Motor neuron (in vitro differentiated cells): ENCODE data around the gene BEAN1. TPM values are rescaled to one million over a fixed set of nuclear protein-coding genes. Genes with fewer than 3 reads are reported as not detected.
"Not testable (repeated sequence)": the region's sequence is repeated elsewhere in the genome, so short reads cannot be mapped to it uniquely, and the experiment has no call there.

Source experiments
- ATAC-seq, 8 experiments: fragments of 200-7000 bp; cut with Tn5 transposase; replicated peaks in 6 of 8; 2 replicates each; pipeline ENCODE4 v1.8.0; 2021; ENCODE audit warnings: mild to moderate bottlenecking in 8 of 8, moderate library complexity in 8 of 8
- H3K27ac ChIP-seq, 2 donors: fragments of 250-450 bp; sonication (Bioruptor Pico); 2 replicates each; pipeline ENCODE4 v1.9.0; 2021; ENCODE audit warnings: antibody characterized with exemption in 2 of 2, mild to moderate bottlenecking in 2 of 2, moderate library complexity in 1 of 2
- H3K4me1 ChIP-seq, 2 donors: fragments of 250-450 bp; sonication (Bioruptor Pico); replicated peaks in 1 of 2; 2 replicates each; pipeline ENCODE4 v1.6.1; 2021; ENCODE audit warnings: antibody characterized with exemption in 2 of 2, mild to moderate bottlenecking in 2 of 2, moderate library complexity in 1 of 2
- H3K4me3 ChIP-seq, 5 donors: fragments of 250-450 bp; sonication (Bioruptor Pico); 2 replicates each; pipeline ENCODE4 v1.9.0; 2021; ENCODE audit warnings: antibody characterized with exemption in 5 of 5, mild to moderate bottlenecking in 5 of 5, moderate library complexity in 4 of 5
- WGBS, 10 experiments: fragments of 450-650 bp; shearing (Covaris generic); methylation state at CpG; one replicate each; pipeline ENCODE4 v1.0.0; 2022; 5-methylcytosine and 5-hydroxymethylcytosine counted together
- in situ Hi-C, 9 experiments: fragments of 400-800 bp; cut with MboI; loops; one replicate each; pipeline ENCODE4 v1.15.0; 2021; ENCODE audit warnings: low sequenced_read_pairs in 9 of 9, low pct_unique_long_range_greater_than_20kb in 2 of 9; ENCODE audit not compliant: unreplicated experiment in 9 of 9
- total RNA-seq, 8 experiments: library from RNA; unstranded; fragments of 300-600 nt; gene quantifications; 2 replicates each; pipeline versions ENCODE4 v1.2.3 to v1.2.4, GENCODE V29; 2022

The BEAN1 gene
- total RNA-seq, 8 experiments from 2014 or later: 1.5 to 11.5 (median 3.3) TPM

DNA sequence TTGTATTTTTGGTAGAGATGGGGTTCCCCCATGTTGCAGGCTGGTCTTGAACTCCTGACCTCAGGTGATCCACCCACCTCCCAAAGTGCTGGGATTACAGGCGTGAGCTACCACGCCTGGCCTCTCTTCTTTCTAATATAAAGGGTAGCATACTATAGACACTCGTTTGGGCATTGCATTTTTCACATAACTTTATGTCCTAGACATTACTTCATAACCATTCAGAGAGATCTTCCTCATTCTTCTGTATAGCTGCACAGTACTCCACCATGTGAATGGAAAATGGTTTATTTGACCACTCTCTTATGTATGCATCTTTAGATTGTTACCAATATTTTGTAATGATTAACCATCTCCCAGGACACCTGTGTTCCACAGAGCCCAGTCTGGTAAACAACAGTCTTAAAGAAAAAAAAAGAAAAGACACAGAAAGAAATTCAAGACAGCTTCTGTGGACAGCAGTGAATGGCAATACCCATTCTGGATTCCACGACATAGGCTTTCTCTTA, 80.7 kb downstream of the BEAN1 start:
- 0 to 100% (median 60%) methylated on average over 1 to 4 of the region's 4 CpGs; no CpG with 5 or more reads in 1 of the 10 experiments for WGBS, 10 experiments
- H3K4me1 ChIP-seq: peaks cover 3 to 6% of the 10 kb centered on the region in 2 donors
- H3K4me3 ChIP-seq: no peak overlapping the region
- ATAC-seq: no peak
- in situ Hi-C loops: no loop called here
- no peak overlapping the region for H3K27ac ChIP-seq

DNA sequence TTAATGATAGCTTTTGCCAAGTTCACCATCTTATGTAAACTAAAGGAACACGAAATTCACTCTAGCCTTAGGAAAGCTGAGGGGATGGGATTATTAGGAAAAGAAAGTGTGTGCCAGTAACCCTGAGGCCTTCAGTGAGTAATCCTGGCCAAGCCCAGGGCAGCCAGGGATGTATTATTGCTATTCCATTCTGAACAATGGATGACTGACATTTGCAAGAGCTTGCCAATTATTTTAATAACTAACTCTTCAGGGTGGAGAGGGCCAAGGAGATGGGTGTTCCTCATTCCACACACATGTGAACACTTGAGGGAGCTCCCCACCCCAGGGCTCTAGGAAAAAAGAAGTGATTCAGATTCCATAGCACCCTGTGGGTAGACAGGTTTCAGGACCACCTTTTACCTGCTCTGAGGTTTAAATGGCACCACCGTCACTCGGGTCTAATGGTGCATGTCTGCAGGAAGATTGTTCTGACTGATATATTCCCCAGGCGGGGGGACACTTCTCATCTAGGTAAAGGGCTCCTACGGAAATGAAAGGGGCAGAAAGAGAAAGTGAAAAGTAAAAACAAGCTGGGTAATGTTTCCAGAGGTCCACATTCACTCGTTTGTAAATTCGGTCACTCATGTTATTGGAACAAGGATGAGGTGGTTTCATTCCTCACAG, 81.3 kb downstream of the BEAN1 start:
- H3K4me1 ChIP-seq: peaks cover 3 to 6% of the 10 kb centered on the region in 2 donors
- in situ Hi-C loops: no loop called here
- no peak overlapping the region for H3K27ac ChIP-seq
- H3K4me3 ChIP-seq: no peak overlapping the region
- ATAC-seq: peak in 4 of 8 experiments; percentile 18 to 94 (median 90)
- 0 to 97% (median 60%) methylated on average over 1 to 6 of the region's 7 CpGs; no CpG with 5 or more reads in 2 of the 10 experiments for WGBS, 10 experiments

DNA sequence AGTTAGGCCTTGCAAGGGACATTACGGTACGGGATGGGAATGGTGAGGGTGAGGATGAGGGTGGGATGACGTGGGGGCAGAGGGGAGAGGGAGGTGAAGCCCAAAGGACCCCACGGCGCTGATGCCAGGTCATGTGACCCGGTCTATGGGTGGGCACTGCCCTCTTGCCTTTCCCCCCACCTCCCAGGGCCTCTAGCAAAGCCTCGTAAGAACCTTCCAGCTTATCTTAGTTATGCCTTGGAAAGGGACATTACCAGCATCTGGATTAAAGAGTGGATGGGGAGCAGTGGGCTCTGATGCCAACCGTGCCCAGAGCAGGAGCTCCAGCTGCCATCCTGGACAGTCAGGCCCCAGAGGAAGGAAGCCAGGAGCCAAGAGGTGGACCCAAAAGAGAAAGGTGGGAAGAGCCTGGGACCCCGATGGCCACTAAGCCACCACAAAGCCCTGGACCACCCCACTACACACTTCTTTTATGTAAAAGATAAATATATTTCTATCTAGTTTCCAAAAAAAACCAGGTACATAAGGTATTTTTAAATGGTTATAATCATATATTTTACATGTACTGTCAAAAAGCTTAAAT, 81.9 kb downstream of the BEAN1 start:
- H3K4me3 ChIP-seq: no peak overlapping the region
- no peak for ATAC-seq
- H3K27ac ChIP-seq: no peak overlapping the region
- peaks cover 3 to 6% of the 10 kb centered on the region in 2 donors for H3K4me1 ChIP-seq
- WGBS, 10 experiments: 92 to 100% (median 97%) methylated on average over 1 to 4 of the region's 9 CpGs; no CpG with 5 or more reads in 4 of the 10 experiments
- in situ Hi-C loops: no loop called here

DNA sequence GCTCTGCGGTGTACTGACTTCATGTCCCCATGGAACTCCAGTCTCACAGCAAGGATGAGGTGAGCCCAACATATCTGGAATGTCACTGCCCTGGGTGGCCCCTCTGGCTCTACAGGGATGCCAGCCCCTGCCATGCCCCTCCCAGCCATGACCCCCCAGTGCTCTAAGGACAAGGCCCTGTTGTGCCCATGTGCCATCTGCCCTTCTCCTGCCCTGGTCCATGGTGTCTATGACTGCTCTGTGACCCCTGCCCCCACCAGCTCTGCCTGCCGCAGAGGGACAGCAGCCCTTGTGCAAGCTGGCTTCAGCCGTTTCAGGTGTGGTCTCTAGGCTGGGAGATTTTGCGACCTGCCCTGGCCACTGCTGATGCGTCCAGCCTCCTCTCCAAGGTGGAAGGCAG, 82.5 kb downstream of the BEAN1 start:
- in situ Hi-C loops: no loop called here
- peaks cover 3 to 6% of the 10 kb centered on the region in 2 donors for H3K4me1 ChIP-seq
- 93 to 100% (median 100%) methylated on average over 1 to 2 of the region's 5 CpGs; no CpG with 5 or more reads in 2 of the 10 experiments for WGBS, 10 experiments
- ATAC-seq: no peak
- no peak overlapping the region for H3K4me3 ChIP-seq
- no peak overlapping the region for H3K27ac ChIP-seq

DNA sequence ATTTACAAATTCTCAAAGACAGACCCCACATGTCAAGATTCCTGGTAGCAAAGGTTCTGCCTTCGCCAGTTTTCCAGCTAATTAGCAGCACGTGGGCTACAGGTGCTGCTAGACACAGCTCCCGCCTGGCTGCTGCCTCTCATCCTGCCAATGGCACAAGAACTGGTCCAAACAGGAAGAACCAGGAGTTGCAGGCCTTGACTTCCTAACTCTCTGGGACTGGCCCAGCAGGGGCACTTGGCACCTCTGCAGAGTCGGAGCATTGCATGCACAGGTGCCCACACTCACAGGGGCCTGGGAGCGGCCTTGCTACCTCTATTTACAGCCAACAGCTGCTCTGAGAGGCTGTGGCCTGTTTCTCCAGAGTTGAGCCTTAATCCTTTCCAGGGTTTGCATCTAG, 83.2 kb downstream of the BEAN1 start:
- in situ Hi-C loops: no loop called here
- no peak for ATAC-seq
- H3K4me3 ChIP-seq: no peak overlapping the region
- WGBS, 10 experiments: 68 to 100% (median 100%) methylated on average over 1 to 3 of the region's 5 CpGs; no CpG with 5 or more reads in 2 of the 10 experiments
- peaks cover 3 to 6% of the 10 kb centered on the region in 2 donors for H3K4me1 ChIP-seq
- no peak overlapping the region for H3K27ac ChIP-seq

DNA sequence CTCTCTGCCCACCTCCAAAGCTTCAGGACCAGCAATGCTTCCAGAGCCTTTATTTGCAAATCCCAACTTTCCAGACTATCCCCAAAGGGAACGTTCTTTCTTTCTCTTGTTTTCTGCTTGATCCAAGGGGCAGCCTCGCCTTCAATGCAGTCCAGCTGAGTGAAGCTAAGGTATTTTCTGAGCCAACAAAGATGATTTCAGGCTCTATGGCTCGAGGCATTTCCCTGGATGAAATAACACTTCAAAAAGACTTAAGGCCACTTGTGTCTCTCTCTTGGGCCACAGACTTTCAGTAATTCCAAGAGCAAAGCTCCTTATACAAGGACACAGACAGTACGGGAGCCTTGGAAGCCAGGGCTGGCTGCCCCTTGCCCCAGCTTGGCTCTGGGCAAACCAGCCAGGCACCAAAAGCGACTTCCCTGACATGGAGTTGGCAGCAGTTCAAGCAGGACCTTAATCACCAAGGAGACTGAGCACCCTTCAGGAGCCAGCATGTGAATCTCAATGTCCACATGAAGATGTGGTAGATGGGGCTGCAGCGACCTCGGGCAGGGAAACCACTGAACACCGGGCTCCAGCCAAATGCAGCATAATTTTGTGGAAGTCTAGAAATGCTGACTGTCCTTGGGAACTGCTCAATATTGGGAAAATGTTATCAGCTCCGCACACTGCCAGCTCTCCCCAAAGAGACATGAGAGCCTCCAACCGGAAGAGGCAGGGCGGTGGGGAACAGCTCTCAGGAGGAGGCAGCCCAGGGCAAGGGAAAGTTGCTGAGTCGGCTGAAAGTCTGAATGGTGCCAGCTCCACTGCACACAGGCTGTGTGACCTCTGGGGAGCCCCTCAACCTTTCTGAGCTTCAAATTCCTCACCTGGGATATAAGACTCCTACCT, 83.9 kb downstream of the BEAN1 start:
- peaks cover 3 to 6% of the 10 kb centered on the region in 2 donors for H3K4me1 ChIP-seq
- ATAC-seq: peak in 5 of 8 experiments; percentile 4 to 31 (median 25)
- in situ Hi-C loops: no loop called here
- 64 to 100% (median 87%) methylated on average over 1 to 10 of the region's 12 CpGs; no CpG with 5 or more reads in 1 of the 10 experiments for WGBS, 10 experiments
- H3K27ac ChIP-seq: no peak overlapping the region
- H3K4me3 ChIP-seq: no peak overlapping the region

DNA sequence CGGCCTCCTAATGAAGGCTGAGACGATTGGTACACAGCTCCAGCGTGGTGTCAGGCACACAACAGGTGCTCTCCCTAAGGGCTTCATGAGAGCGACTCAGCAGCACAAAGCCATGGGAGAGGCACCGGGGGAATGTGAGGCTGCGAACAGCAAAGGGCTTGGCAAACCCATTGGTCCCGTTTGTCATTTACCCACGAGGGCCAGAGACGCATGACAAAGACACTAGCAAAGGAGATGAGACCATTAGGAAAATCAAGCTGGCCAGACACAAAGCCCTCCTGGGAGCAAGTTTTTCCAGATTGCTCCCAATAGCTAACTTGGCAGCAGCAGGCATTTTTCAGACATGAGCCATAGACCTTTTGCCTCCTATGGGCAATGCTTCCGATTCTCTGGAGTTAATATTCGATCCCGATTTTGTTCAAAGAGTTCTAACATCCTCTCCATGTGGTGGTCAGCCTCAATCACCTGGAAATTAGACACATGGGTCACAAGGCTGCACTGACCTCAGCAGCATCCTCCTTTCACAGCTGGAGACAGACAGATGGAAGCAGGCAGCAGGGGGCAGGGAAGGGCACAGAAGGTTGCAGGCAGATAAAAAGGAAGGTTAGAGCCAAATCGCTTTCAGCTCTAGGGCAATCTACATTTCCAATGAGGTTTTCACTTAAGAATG, 84.6 kb downstream of the BEAN1 start:
- 11 to 60% (median 35%) methylated on average over 1 to 9 of the region's 13 CpGs; no CpG with 5 or more reads in 2 of the 10 experiments for WGBS, 10 experiments
- in situ Hi-C loops: no loop called here
- peak in 4 of 8 experiments; percentile 21 to 71 (median 68) for ATAC-seq
- Histone ChIP-seq H3K27ac (no peak overlapping the region), H3K4me1 (peaks cover 3 to 6% of the 10 kb centered on the region in 2 donors), H3K4me3 (no peak overlapping the region)

DNA sequence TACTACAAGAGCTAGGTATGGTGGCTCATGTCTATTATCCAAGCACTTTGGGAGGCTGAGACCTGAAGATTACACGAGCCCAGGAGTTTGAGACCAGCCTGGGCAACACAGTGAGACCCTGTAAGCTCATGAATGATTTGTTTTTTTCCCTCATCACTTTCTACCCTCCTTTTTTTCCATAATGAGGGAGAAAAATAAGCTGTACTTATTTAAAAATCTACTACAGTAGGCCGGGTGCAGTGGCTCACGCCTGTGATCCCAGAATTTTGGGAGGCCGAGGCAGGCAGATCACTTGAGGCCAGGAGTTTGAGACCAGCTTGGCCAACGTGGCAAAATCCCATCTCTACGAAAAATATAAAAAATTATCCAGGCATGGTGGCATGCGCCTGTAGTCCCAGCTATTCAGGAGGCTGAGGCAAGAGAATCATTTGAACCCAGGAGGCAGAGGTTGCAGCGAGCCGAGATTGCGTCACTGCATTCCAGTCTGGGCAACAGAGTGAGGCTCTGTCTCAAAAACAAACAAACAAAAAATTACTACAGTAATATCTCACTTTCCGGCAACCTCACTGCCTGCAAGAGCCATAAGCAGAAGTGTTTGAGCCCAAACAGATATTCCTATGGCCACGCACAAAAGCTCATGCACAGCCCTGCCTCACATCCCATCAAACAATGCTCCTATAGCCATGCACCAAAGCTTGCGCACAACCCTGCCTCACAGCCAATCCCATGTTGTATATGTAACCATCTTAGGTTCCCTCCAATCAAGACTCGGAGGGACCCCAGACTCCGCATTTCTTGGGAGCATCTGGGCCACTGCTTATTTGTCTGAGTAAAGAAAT, 85.4 kb downstream of the BEAN1 start:
- H3K4me1 ChIP-seq: peaks cover 6 to 9% of the 10 kb centered on the region in 2 donors
- H3K27ac ChIP-seq: no peak overlapping the region
- H3K4me3 ChIP-seq: no peak overlapping the region
- 53 to 100% (median 82%) methylated on average over 1 to 12 of the region's 15 CpGs; no CpG with 5 or more reads in 1 of the 10 experiments for WGBS, 10 experiments
- in situ Hi-C loops: no loop called here
- no peak for ATAC-seq

DNA sequence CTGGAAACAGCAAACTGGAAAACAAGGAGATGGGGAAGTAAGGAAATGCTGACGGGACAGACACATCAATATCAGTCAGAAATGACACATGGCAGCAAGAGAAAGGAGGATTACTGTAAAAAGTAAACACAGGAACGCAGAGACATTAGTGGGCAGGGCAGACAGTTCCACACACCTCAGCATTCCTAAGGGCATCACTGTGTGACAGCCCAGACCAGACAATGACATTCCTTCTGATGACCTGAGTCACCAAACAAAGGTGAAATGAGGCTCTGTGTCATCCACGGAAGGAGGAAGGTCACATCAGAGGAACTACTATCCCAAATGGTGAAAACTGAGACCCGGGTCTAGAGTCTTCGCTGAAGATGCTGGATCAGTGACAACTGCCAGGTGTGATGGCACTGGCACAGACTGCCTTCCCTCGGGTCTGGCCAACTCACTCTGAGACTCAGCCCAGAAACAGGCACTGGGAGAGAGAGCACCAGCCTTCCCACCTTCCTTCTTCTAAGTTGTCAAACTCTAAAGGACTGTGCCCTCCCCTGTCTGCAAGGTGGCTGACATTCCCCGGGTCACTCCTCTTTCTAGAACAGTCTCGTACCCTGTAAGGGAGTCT, 86.1 kb downstream of the BEAN1 start:
- no peak overlapping the region for H3K4me3 ChIP-seq
- H3K27ac ChIP-seq: no peak overlapping the region
- no peak for ATAC-seq
- peaks cover 6 to 9% of the 10 kb centered on the region in 2 donors for H3K4me1 ChIP-seq
- 57 to 100% (median 87%) methylated on average over 1 to 4 of the region's 8 CpGs; no CpG with 5 or more reads in 3 of the 10 experiments for WGBS, 10 experiments
- in situ Hi-C loops: no loop called here

DNA sequence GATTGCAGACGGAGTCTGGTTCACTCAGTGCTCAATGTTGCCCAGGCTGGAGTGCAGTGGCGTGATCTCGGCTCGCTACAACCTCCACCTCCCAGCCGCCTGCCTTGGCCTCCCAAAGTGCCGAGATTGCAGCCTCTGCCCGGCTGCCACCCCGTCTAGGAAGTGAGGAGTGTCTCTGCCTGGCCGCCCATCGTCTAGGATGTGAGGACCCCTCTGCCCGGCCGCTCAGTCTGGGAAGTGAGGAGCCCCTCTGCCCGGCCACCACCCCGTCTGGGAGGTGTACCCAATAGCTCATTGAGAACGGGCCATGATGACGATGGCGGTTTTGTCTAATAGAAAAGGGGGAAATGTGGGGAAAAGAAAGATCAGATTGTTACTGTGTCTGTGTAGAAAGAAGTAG, 87.3 kb downstream of the BEAN1 start:
- H3K4me1 ChIP-seq, H3K27ac ChIP-seq, in situ Hi-C loops, ATAC-seq, H3K4me3 ChIP-seq: not testable (repeated sequence)
- no CpG with 5 or more reads among the region's 17 CpGs for WGBS, 10 experiments

DNA sequence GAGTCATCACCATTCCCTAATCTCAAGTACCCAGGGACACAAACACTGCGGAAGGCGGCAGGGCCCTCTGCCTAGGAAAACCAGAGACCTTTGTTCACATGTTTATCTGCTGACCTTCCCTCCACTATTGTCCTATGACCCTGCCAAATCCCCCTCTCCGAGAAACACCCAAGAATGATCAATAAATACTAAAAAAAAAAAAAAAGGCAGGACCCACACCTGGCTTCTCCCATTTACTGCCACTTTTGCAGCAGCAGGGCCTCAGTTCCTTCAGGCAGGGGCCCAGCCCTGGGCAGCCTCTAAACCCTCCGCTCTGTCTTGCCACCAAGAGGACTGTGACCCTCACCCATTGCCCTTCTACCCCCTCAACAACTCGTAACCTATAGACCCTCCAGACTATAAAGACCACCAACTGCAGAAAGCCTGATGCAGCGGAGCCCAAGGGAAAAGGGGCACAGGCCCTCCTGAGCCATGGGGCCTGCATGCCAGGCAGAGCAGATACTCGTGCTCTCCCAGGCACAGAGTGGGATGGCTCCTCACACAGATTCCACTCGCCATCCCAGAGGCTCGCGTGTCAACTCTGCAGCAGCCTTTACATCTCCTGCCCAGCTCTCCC, 88.0 kb downstream of the BEAN1 start:
- 92% methylated on average over 3 of the region's 10 CpGs; no CpG with 5 or more reads in 9 of the 10 experiments for WGBS, 10 experiments
- ATAC-seq, in situ Hi-C loops, H3K27ac ChIP-seq, H3K4me3 ChIP-seq, H3K4me1 ChIP-seq: not testable (repeated sequence)
